Spleen (tissue), 11 donors: ENCODE data around the gene TNXB. TPM values are rescaled to one million over a fixed set of nuclear protein-coding genes. Genes with fewer than 3 reads are reported as not detected.
"Not testable (repeated sequence)": the region's sequence is repeated elsewhere in the genome, so short reads cannot be mapped to it uniquely, and the experiment has no call there.

ENCODE experiments used
- DNase-seq: peaks from one replicate; pipeline ENCODE4 v3.0.0-alpha.2; 2020
- H3K27ac ChIP-seq, 8 donors: fragments of 200-600 bp; sonication (generic) in 7 of 8; 1 replicate in 4 of 8; 2 replicates in 4 of 8; pipeline versions ENCODE4 v1.5.0 to v1.8.0; 2016 to 2021; ENCODE audit warnings: inconsistent platforms in 4 of 8, mild to moderate bottlenecking in 4 of 8, moderate library complexity in 1 of 8
- H3K27me3 ChIP-seq, 7 donors: fragments of 200-600 bp; sonication (generic) in 6 of 7; replicated peaks in 1 of 7; 1 replicate in 4 of 7; 2 replicates in 3 of 7; pipeline versions ENCODE4 v1.5.0 to v1.8.0; 2016 to 2021; ENCODE audit warnings: inconsistent platforms in 3 of 7, mild to moderate bottlenecking in 1 of 7
- H3K36me3 ChIP-seq, 6 donors: fragments of 200-600 bp; sonication (generic) in 5 of 6; 1 replicate in 4 of 6; 2 replicates in 2 of 6; pipeline versions ENCODE4 v1.5.0 to v1.8.0; 2016 to 2021; ENCODE audit warnings: inconsistent platforms in 2 of 6
- H3K4me1 ChIP-seq, 6 donors: fragments of 200-600 bp; sonication (generic) in 5 of 6; 1 replicate in 3 of 6; 2 replicates in 3 of 6; pipeline versions ENCODE4 v1.5.0 to v1.8.0; 2016 to 2021; ENCODE audit warnings: inconsistent platforms in 3 of 6
- H3K4me3 ChIP-seq, 8 donors: fragments of 200-600 bp; sonication (generic) in 7 of 8; 1 replicate in 4 of 8; 2 replicates in 4 of 8; pipeline versions ENCODE4 v1.5.0 to v1.8.0; 2016 to 2021; ENCODE audit warnings: inconsistent platforms in 4 of 8, mild to moderate bottlenecking in 4 of 8, moderate library complexity in 2 of 8
- H3K9me3 ChIP-seq, 8 donors: fragments of 200-600 bp; sonication (generic) in 7 of 8; 1 replicate in 4 of 8; 2 replicates in 4 of 8; pipeline versions ENCODE4 v1.5.0 to v1.8.0; 2016 to 2021; ENCODE audit warnings: inconsistent platforms in 4 of 8
- POLR2A ChIP-seq, 3 donors: fragments of 450-650 bp; IDR thresholded peaks; one replicate each; pipeline ENCODE4 v1.5.1; 2017; ENCODE audit warnings: antibody characterized with exemption in 3 of 3, mild to moderate bottlenecking in 1 of 3
- POLR2AphosphoS5 ChIP-seq, 3 donors: sonication (generic); formaldehyde crosslinking; IDR thresholded peaks; one replicate each; pipeline ENCODE4 v1.5.1; 2017; ENCODE audit warnings: antibody characterized with exemption in 3 of 3
- WGBS, 5 donors: extraction: QIAGEN DNeasy Blood & Tissue Kit in 3 of 5; methylation state at CpG; one replicate each; pipeline versions ENCODE4 v1.1.5 to v1.1.7; 2013 to 2018; 5-methylcytosine and 5-hydroxymethylcytosine counted together
- intact Hi-C: fragments of 100-400 bp; cut with DNase I; formaldehyde crosslinking; loops from one replicate; pipeline ENCODE4 v1.15.0; 2023; ENCODE audit warnings: low total_unique reads
- polyA plus RNA-seq, 3 donors: library from polyadenylated mRNA; stranded (reverse); fragments of 200-250 nt; gene quantifications; one replicate each; pipeline ENCODE4 v1.2.1, GENCODE V29; 2013
- total RNA-seq, 7 donors: library from RNA; depleted of rRNA in 3 of 7; stranded (reverse); fragments of >200 nt in 3 of 7; fragmentation: NEBNext Ultra II Directional in 4 of 7; extraction: Animal tissue kit (Norgen Biotek cat#: 25700) in 4 of 7; gene quantifications; one replicate each; pipeline versions ENCODE4 v1.1.0 to v1.2.1, GENCODE V29; 2016 to 2021
- TF ChIP-seq, protein P1 (sequence below), 11 experiments: fragments of 200-600 bp in 7 of 11; fragments of 450-650 bp in 4 of 11; sonication (generic) in 4 of 11; IDR thresholded peaks in 8 of 11; conservative IDR thresholded peaks in 3 of 11; 1 replicate in 7 of 11; 2 replicates in 4 of 11; pipeline versions ENCODE4 v1.4.0 to v1.8.0; 2016 to 2021; ENCODE audit warnings: antibody characterized with exemption in 11 of 11, inconsistent platforms in 4 of 11, mild to moderate bottlenecking in 1 of 11
- donor health status: healthy with polysubstance abuse.
- donor health status: DM: no; HTN: no; CAD: no; lungs with moderate emphysema.
- donor health status: DM: no; HTN: no; CAD: no.
- donor health status: Bipolar disorder and iron deficiency.
- donor health status: healthy.
- donor health status: DM: no; HTN: no; CAD: no.
- donor health status: DM: yes; HTN: yes; CAD: no.

The TNXB gene
- total and polyA plus RNA-seq, 10 donors, result 13.7 to 117 (median 63.3) TPM

DNA sequence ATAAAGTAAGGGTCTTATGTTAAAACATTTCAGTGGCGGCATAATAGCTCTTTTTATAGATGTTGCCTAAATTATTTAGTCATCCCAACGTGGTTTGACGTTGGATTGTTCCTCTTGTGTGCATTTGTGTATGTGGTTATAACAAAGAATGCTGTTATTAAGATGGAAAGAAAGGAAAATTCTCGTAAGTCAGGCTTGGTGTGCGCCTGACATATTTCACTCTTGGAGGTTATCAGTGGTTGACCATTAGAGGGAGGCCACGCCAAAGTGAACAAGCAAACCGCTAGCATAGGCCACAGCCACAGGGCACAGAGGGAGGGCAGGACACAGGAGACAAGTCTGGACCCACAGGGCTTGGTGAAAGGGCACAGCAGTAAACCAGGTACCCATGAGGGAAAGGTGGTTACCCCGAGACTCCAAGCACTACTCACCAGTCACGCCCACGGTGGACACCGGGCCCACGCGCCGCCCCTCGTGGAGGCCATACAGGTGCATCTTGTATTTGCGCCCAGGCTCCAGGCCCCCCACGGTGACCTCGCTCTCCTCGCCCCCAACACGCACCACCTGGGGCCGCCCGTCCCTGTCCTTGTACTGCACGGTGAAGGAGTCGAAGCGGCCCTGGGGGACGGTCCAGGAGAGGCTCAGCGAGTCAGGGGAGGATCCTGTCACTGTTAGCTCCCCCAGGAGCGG, 48.0 kb downstream of the TNXB start:
- TF ChIP-seq POLR2AphosphoS5 (IDR thresholded peaks at IDR 0.05) (no peak), POLR2A (IDR thresholded peaks at IDR 0.05) (no peak)
- TF ChIP-seq, protein P1, sequence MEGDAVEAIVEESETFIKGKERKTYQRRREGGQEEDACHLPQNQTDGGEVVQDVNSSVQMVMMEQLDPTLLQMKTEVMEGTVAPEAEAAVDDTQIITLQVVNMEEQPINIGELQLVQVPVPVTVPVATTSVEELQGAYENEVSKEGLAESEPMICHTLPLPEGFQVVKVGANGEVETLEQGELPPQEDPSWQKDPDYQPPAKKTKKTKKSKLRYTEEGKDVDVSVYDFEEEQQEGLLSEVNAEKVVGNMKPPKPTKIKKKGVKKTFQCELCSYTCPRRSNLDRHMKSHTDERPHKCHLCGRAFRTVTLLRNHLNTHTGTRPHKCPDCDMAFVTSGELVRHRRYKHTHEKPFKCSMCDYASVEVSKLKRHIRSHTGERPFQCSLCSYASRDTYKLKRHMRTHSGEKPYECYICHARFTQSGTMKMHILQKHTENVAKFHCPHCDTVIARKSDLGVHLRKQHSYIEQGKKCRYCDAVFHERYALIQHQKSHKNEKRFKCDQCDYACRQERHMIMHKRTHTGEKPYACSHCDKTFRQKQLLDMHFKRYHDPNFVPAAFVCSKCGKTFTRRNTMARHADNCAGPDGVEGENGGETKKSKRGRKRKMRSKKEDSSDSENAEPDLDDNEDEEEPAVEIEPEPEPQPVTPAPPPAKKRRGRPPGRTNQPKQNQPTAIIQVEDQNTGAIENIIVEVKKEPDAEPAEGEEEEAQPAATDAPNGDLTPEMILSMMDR (IDR thresholded peaks at IDR 0.05 in 8 of 11, conservative IDR thresholded peaks at IDR 0.05 in 3 of 11), result no peak
- Histone ChIP-seq H3K9me3 (no peaks in the 10 kb centered on the region), H3K4me1 (no peaks in the 10 kb centered on the region), H3K36me3 (peaks cover 0 to 96% (median 8%) of the 10 kb centered on the region in 6 donors), H3K27me3 (no peaks in the 10 kb centered on the region), H3K4me3 (no peak overlapping the region), H3K27ac (no peak overlapping the region)
- intact Hi-C loops, result no loop called here
- DNase-seq, result no peak
- WGBS, 5 donors, result 88 to 95% (median 92%) methylated on average over 25 to 28 of the region's 28 CpGs

DNA sequence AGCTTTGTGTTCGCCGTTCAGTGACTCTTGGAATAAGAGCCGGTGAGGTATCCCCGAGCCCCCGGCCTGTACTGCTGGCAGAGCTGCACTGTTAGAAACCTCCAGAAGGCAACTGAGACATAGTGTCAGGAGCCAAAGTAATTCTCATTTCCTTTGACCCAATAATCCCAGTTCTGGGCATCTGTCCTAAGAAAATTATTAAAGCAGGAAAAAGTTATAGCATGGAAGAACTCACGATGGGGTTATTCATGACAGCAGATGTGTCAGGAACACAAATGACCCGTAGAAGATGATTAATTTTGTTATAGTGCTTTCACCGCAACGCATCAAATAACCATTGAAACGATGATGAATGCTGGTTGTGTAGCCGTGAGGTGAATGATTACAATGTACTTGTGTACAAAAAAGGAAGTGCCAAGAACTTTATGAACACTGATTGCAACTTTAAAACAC, 50.6 kb downstream of the TNXB start:
- 77 to 92% (median 85%) methylated on average over 11 of the region's 11 CpGs for WGBS, 5 donors
- Histone ChIP-seq H3K27me3 (no peaks in the 10 kb centered on the region), H3K27ac (no peak overlapping the region), H3K4me3 (no peak overlapping the region), H3K9me3 (no peaks in the 10 kb centered on the region), H3K36me3 (peaks cover 0 to 85% (median 0%) of the 10 kb centered on the region in 6 donors), H3K4me1 (no peaks in the 10 kb centered on the region)
- intact Hi-C loops, result no loop called here
- TF ChIP-seq, protein P1 (IDR thresholded peaks at IDR 0.05 in 8 of 11, conservative IDR thresholded peaks at IDR 0.05 in 3 of 11), result no peak
- no peak for DNase-seq

DNA sequence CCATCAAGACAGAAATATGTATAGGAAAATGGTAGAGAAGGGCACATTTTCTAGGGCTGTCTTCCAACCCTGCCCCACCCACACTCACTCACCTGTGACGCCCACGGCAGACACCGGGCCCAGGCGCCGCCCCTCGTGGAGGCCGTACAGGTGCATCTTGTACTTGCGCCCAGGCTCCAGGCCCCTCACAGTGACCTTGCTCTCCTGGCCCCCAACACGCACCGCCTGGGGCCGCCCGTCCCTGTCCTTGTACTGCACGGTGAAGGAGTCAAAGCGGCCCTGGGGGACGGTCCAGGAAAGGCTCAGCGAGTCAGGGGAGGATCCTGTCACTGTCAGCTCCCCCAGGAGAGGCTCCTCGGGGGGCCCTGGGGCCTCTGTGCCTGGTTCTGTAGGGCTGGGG, 51.2 kb downstream of the TNXB start:
- no peak for DNase-seq
- TF ChIP-seq, protein P1 (IDR thresholded peaks at IDR 0.05 in 8 of 11, conservative IDR thresholded peaks at IDR 0.05 in 3 of 11), result no peak
- no peak for TF ChIP-seq POLR2A (IDR thresholded peaks at IDR 0.05)
- TF ChIP-seq POLR2AphosphoS5 (IDR thresholded peaks at IDR 0.05), result no peak
- Histone ChIP-seq H3K27me3 (no peaks in the 10 kb centered on the region), H3K4me1 (no peaks in the 10 kb centered on the region), H3K9me3 (no peaks in the 10 kb centered on the region), H3K27ac (no peak overlapping the region), H3K36me3 (peaks cover 0 to 85% (median 0%) of the 10 kb centered on the region in 6 donors), H3K4me3 (no peak overlapping the region)
- WGBS, 5 donors, result 76 to 95% (median 88%) methylated on average over 17 of the region's 17 CpGs
- intact Hi-C loops, result no loop called here

- H3K9me3 ChIP-seq, result no peaks in the 10 kb centered on the region
- H3K4me1 ChIP-seq, result no peaks in the 10 kb centered on the region
- no peak overlapping the region for H3K4me3 ChIP-seq
- no peak for TF ChIP-seq POLR2A (IDR thresholded peaks at IDR 0.05)
- TF ChIP-seq, protein P1 (IDR thresholded peaks at IDR 0.05 in 8 of 11, conservative IDR thresholded peaks at IDR 0.05 in 3 of 11), result no peak
- TF ChIP-seq POLR2AphosphoS5 (IDR thresholded peaks at IDR 0.05), result no peak
- intact Hi-C loops, result no loop called here
- no peak for DNase-seq
- H3K27ac ChIP-seq, result no peak overlapping the region
- peaks cover 0 to 78% (median 0%) of the 10 kb centered on the region in 6 donors for H3K36me3 ChIP-seq
- 85 to 98% (median 92%) methylated on average over 5 to 7 of the region's 7 CpGs for WGBS, 5 donors
- no peaks in the 10 kb centered on the region for H3K27me3 ChIP-seq
Observed at GRCh38 chr6:32056254-32056653, 52.9 kb downstream of the TNXB start.

GRCh38 chr6:32055756-32056155, 53.4 kb downstream of the TNXB start:
- H3K36me3 ChIP-seq, result peaks cover 0 to 74% (median 0%) of the 10 kb centered on the region in 6 donors
- intact Hi-C loops, H3K4me3 ChIP-seq, H3K27ac ChIP-seq, H3K4me1 ChIP-seq, H3K27me3 ChIP-seq, H3K9me3 ChIP-seq, DNase-seq: not testable (repeated sequence)
- WGBS, 5 donors, result 92 to 96% (median 95%) methylated on average over 19 to 21 of the region's 21 CpGs

GRCh38 chr6:32053314-32053713, 55.8 kb downstream of the TNXB start:
- H3K27ac ChIP-seq, H3K27me3 ChIP-seq, intact Hi-C loops, H3K4me1 ChIP-seq, H3K4me3 ChIP-seq, DNase-seq, H3K9me3 ChIP-seq: not testable (repeated sequence)
- 88 to 96% (median 89%) methylated on average over 13 of the region's 13 CpGs; no CpG with 5 or more reads in 1 of the 5 donors for WGBS, 5 donors
- H3K36me3 ChIP-seq, result peaks cover 0 to 53% (median 0%) of the 10 kb centered on the region in 6 donors

DNA sequence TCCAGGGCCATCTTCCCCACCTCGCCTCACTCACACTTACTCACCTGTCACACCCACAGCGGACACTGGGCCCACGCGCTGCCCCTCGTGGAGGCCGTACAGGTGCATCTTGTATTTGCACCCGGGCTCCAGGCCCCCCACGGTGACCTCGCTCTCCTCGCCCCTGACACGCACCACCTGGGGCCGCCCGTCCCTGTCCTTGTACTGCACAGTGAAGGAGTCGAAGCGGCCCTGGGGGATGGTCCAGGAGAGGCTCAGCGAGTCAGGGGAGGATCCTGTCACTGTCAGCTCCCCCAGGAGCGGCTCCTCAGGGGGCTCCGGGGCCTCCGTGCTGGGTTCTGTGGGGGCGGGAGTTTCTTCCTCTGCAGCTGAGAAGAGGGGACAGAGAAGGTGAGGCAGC, 56.5 kb downstream of the TNXB start:
- 85 to 91% (median 88%) methylated on average over 20 of the region's 20 CpGs for WGBS, 5 donors
- H3K27ac ChIP-seq, H3K27me3 ChIP-seq, DNase-seq, H3K4me3 ChIP-seq, intact Hi-C loops, H3K9me3 ChIP-seq: not testable (repeated sequence)
- Histone ChIP-seq H3K4me1 (peaks cover 0 to 13% (median 12%) of the 10 kb centered on the region in 6 donors), H3K36me3 (peaks cover 0 to 46% (median 0%) of the 10 kb centered on the region in 6 donors)
